ENCODE results near the gene THOC5.

The THOC5 gene

DNA sequence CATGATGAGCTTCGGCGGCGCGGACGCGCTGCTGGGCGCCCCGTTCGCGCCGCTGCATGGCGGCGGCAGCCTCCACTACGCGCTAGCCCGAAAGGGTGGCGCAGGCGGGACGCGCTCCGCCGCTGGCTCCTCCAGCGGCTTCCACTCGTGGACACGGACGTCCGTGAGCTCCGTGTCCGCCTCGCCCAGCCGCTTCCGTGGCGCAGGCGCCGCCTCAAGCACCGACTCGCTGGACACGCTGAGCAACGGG is 73.4 kb downstream of the THOC5 start:
- no peak overlapping the region for H4K91ac ChIP-seq (ENCODE audit: low read length)
- no peak overlapping the region for H2BK120ac ChIP-seq (ENCODE audit: low read depth, low read length)
- peak overlapping the region in 1 of 2 experiments; percentile 37 for H3K4me3 ChIP-seq (ENCODE audit: insufficient read depth in 1 of 2, low read depth in 1 of 2, low read length in 2 of 2)
- no peak overlapping the region for H2BK15ac ChIP-seq (ENCODE audit: low read depth, poor library complexity, severe bottlenecking)
- no peak overlapping the region for H4K8ac ChIP-seq (ENCODE audit: low read length)
- H3K14ac ChIP-seq (ENCODE audit: low read length in 2 of 2) = no peak overlapping the region
- 11% methylated on average over 39 of the region's 39 CpGs for WGBS
- no peak overlapping the region for H2AFZ ChIP-seq (ENCODE audit: low read depth, low read length)
- H3K18ac ChIP-seq (ENCODE audit: low read depth in 1 of 2, low read length in 2 of 2) = no peak overlapping the region
- H3K79me1 ChIP-seq (replicated peaks; ENCODE audit: low read length, poor library complexity, severe bottlenecking) = no peaks in the 10 kb centered on the region
- no peak for DNase-seq
- no peak overlapping the region for H3K4ac ChIP-seq (ENCODE audit: low read depth in 1 of 2, low read length in 2 of 2)
- H3K4me1 ChIP-seq (ENCODE audit: control insufficient read depth, insufficient read depth, low read depth, low read length) = peaks cover 14% of the 10 kb centered on the region
- peak overlapping the region; percentile 14 for H3K4me2 ChIP-seq (ENCODE audit: low read length, poor library complexity, severe bottlenecking)
- no peaks in the 10 kb centered on the region for H3K9me3 ChIP-seq (ENCODE audit: control insufficient read depth, low read length)
- peaks cover 73 to 74% of the 10 kb centered on the region in 2 experiments for H3K27me3 ChIP-seq (ENCODE audit: control insufficient read depth in 1 of 2, insufficient read depth in 1 of 2, low read length in 2 of 2)
- peak overlapping the region in 1 of 2 experiments; percentile 34 for H3K23ac ChIP-seq (ENCODE audit: low read length in 2 of 2)
- no peaks in the 10 kb centered on the region for H3K36me3 ChIP-seq (ENCODE audit: control insufficient read depth in 1 of 2, insufficient read depth in 2 of 2, low read depth in 1 of 2, low read length in 2 of 2)
- H3K9ac ChIP-seq (ENCODE audit: low read length) = no peak overlapping the region
- no peak overlapping the region for H2BK12ac ChIP-seq (ENCODE audit: low read length in 2 of 2)
- H3K27ac ChIP-seq (ENCODE audit: low read length, poor library complexity, severe bottlenecking) = no peak overlapping the region
- no peak overlapping the region for H2BK5ac ChIP-seq (ENCODE audit: low read depth, low read length, poor library complexity, severe bottlenecking)
- H2AK5ac ChIP-seq (ENCODE audit: low read length, severe bottlenecking) = no peak overlapping the region

DNA sequence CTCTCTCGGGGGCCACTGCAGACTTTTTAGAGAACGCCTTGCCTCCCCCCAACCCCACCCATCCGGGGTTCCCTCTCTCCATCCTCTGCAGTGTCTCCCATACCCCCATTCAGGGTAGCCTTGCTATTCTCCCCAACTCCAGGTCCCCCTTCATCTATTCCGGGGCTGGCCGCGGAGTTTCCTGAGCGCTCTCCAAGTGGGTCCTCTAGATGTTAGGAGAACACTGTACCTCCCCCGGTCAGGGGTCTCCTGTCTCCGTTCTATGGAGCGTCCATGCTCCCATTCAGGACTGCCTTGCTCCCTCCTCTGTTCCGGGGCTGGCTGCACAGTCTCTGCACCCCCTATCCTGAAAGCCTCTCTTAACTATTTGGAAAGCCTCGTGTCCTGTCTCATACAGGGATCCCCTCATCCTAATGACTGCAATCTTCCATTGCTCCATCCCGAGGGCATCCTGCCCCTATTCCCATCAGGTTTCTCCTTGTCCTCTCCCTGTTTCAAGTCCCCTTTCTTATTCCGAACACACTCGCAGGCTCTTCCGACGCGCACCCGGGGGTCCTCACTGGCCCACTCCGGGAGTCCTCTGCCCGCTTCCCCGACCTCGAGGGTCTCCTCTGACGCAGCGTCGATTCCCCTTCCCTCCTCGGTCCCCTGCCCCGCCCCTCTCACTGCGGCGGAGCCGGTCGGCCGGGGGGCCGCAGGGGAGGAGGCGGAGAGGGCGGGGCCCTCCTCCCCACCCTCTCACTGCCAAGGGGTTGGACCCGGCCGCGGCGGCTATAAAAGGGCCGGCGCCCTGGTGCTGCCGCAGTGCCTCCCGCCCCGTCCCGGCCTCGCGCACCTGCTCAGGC is 73.9 kb downstream of the THOC5 start, which contains the start of gene NEFH:
Gene NEFH (plus strand): TSS at position 802 of the 845 bp plus-strand sequence. CDS start 45 bp downstream, outside the sequence.
- Histone ChIP-seq H3K4me2 (ENCODE audit: low read length, poor library complexity, severe bottlenecking) (peak within 1 kb of the TSS; percentile 14), H3K27ac (ENCODE audit: low read length, poor library complexity, severe bottlenecking) (no peak within 1 kb of the TSS), H4K91ac (ENCODE audit: low read length) (no peak within 1 kb of the TSS), H3K4me3 (ENCODE audit: insufficient read depth in 1 of 2, low read depth in 1 of 2, low read length in 2 of 2) (peak within 1 kb of the TSS; percentile 14 to 37), H2BK12ac (ENCODE audit: low read length in 2 of 2) (no peak within 1 kb of the TSS), H3K18ac (ENCODE audit: low read depth in 1 of 2, low read length in 2 of 2) (peak within 1 kb of the TSS in 1 of 2 experiments; percentile 37), H4K8ac (ENCODE audit: low read length) (peak within 1 kb of the TSS; percentile 39), H3K36me3 (ENCODE audit: control insufficient read depth in 1 of 2, insufficient read depth in 2 of 2, low read depth in 1 of 2, low read length in 2 of 2) (no peaks in the 10 kb centered on the region), H2AFZ (ENCODE audit: low read depth, low read length) (peak within 1 kb of the TSS; percentile 46), H3K4me1 (ENCODE audit: control insufficient read depth, insufficient read depth, low read depth, low read length) (peaks cover 14% of the 10 kb centered on the region), H3K9me3 (ENCODE audit: control insufficient read depth, low read length) (no peaks in the 10 kb centered on the region), H3K27me3 (ENCODE audit: control insufficient read depth in 1 of 2, insufficient read depth in 1 of 2, low read length in 2 of 2) (peaks cover 78% of the 10 kb centered on the region in 2 experiments), H3K14ac (ENCODE audit: low read length in 2 of 2) (no peak within 1 kb of the TSS), H2BK5ac (ENCODE audit: low read depth, low read length, poor library complexity, severe bottlenecking) (no peak within 1 kb of the TSS), H2BK120ac (ENCODE audit: low read depth, low read length) (no peak within 1 kb of the TSS), H2BK15ac (ENCODE audit: low read depth, poor library complexity, severe bottlenecking) (no peak within 1 kb of the TSS), H2AK5ac (ENCODE audit: low read length, severe bottlenecking) (no peak within 1 kb of the TSS), H3K23ac (ENCODE audit: low read length in 2 of 2) (peak within 1 kb of the TSS in 1 of 2 experiments; percentile 34), H3K79me1 (replicated peaks; ENCODE audit: low read length, poor library complexity, severe bottlenecking) (no peaks in the 10 kb centered on the region), H3K4ac (ENCODE audit: low read depth in 1 of 2, low read length in 2 of 2) (no peak within 1 kb of the TSS), H3K9ac (ENCODE audit: low read length) (no peak within 1 kb of the TSS)
- 13% methylated on average over 47 of the region's 48 CpGs for WGBS
- no peak for DNase-seq

DNA sequence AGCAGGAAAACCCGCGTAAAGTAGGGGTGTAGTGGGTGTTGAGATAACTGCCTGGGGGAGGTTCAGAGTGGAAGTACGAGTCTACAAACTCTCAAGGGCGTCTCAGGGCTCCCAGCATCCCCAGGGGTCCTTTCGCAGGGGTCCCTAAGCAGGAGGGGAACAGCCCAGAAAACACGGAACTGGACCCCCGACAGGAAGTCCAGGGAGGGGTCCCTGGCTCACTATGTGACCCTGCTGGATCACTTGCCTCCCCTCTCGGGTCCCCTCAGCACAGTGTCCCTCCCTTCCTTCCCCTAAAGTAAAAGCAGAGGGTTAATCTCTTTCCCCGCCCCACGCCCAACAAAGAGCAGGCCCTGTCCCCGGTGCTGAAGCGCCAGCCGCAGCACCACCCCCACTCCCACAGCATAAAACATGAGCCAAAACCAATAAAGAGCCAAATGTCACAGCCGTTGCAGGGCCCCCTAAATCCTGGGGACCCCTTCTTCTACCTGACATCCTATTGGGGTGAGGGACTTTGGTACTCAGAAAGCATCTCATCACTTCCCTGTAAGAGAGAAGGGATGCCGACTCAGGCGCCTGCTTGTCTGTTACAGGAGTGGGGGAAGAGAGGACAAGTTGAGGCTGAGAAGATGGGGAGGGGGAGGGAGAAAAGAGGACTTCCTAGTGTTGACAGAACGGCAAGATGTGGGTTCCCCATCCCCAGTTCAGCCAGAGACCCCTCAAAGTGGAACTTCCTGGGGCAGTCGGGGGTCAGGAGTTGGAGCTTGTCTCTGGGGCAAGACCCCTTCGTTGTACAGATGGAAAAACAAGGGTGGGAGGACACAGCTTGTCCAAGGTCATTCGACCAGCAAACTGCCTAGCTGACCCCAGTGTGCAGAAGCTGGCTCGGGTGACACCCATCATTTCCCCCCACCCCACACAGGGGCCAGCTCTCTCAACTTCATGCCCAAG is 75.0 kb downstream of the THOC5 start:
- H3K4me1 ChIP-seq (ENCODE audit: control insufficient read depth, insufficient read depth, low read depth, low read length) = peaks cover 14% of the 10 kb centered on the region
- no peak overlapping the region for H4K8ac ChIP-seq (ENCODE audit: low read length)
- no peak overlapping the region for H2AK5ac ChIP-seq (ENCODE audit: low read length, severe bottlenecking)
- H3K9ac ChIP-seq (ENCODE audit: low read length) = no peak overlapping the region
- H4K91ac ChIP-seq (ENCODE audit: low read length) = no peak overlapping the region
- no peaks in the 10 kb centered on the region for H3K36me3 ChIP-seq (ENCODE audit: control insufficient read depth in 1 of 2, insufficient read depth in 2 of 2, low read depth in 1 of 2, low read length in 2 of 2)
- H3K18ac ChIP-seq (ENCODE audit: low read depth in 1 of 2, low read length in 2 of 2) = no peak overlapping the region
- no peak overlapping the region for H3K14ac ChIP-seq (ENCODE audit: low read length in 2 of 2)
- no peak overlapping the region for H3K4ac ChIP-seq (ENCODE audit: low read depth in 1 of 2, low read length in 2 of 2)
- no peak overlapping the region for H2BK15ac ChIP-seq (ENCODE audit: low read depth, poor library complexity, severe bottlenecking)
- H3K4me3 ChIP-seq (ENCODE audit: insufficient read depth in 1 of 2, low read depth in 1 of 2, low read length in 2 of 2) = no peak overlapping the region
- H3K9me3 ChIP-seq (ENCODE audit: control insufficient read depth, low read length) = no peaks in the 10 kb centered on the region
- H2BK12ac ChIP-seq (ENCODE audit: low read length in 2 of 2) = no peak overlapping the region
- H3K79me1 ChIP-seq (replicated peaks; ENCODE audit: low read length, poor library complexity, severe bottlenecking) = no peaks in the 10 kb centered on the region
- H3K23ac ChIP-seq (ENCODE audit: low read length in 2 of 2) = no peak overlapping the region
- no peak overlapping the region for H3K27ac ChIP-seq (ENCODE audit: low read length, poor library complexity, severe bottlenecking)
- H2BK120ac ChIP-seq (ENCODE audit: low read depth, low read length) = no peak overlapping the region
- no peak overlapping the region for H2AFZ ChIP-seq (ENCODE audit: low read depth, low read length)
- no peak overlapping the region for H2BK5ac ChIP-seq (ENCODE audit: low read depth, low read length, poor library complexity, severe bottlenecking)
- 17% methylated on average over 20 of the region's 21 CpGs for WGBS
- peak; percentile 23 for DNase-seq
- no peak overlapping the region for H3K4me2 ChIP-seq (ENCODE audit: low read length, poor library complexity, severe bottlenecking)
- peaks cover 81 to 84% of the 10 kb centered on the region in 2 experiments for H3K27me3 ChIP-seq (ENCODE audit: control insufficient read depth in 1 of 2, insufficient read depth in 1 of 2, low read length in 2 of 2)
